Stimulated activated CD4-positive, alpha-beta T cell treated with anti-CD3 and anti-CD28 coated beads, Interleukin-4, amount 100 ng/mL, for 4 hours (primary cell): ENCODE data around the gene HDLBP.
A peak's percentile ranks its signal among the peaks of the same experiment; 100 is the strongest.

ENCODE experiments used
- DNase-seq, 2 experiments: peaks; one replicate each; pipeline ENCODE4 v3.0.0-alpha.2; 2020

HDLBP gene

GRCh38 chr2:241315093-241315878 is at the start of gene HDLBP:
Gene HDLBP (minus strand): TSS chr2:241315672. CDS start chr2:241266869, 48,803 bp downstream.
- DNase-seq: peak; percentile 100

GRCh38 chr2:241364781-241365180 is 49.3 kb upstream of the HDLBP start:
- DNase-seq: no peak

DNA sequence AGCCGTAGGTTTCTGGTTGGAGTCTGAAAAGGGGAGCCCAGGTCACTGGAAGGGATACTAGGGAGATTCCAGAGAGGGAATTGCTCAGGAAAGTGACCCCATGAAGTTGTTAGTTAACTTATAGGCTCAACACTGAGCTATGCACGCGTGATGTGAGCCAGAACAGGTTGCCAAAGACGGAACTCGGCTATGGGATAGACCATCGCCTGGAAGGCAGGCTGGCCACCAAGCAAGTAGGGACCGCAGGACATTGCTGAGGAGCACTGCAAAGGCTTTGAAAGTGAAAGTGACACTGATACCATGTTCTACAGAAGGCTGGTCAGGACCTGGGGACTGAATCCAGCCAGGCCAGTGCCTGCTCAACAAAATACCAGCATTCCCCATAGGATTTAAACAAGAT is 48.0 kb upstream of the HDLBP start:
- no peak for DNase-seq

- DNase-seq: no peak
Measured at GRCh38 chr2:241359481-241360045, 44.1 kb upstream of the HDLBP start.

DNA sequence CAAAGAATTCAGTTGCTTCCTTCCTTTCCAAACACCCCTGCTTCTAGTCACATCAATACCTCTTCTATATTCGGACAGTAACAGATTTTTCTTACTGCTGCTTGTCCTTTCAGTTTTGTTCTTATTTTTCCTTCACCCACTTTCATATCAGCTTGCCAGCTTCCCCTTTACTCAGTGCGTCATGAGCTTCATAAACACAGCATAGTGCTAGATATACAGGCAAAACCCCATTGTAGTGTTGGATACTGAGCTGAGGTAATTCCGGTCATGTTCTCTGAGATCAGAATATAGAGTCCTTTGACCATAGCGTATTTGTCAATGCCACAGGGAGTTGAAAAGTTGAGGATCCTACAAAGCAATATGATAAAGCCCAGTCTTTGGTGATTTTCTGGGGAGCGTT is 43.0 kb upstream of the HDLBP start:
- no peak for DNase-seq

GRCh38 chr2:241357531-241357930 is 42.1 kb upstream of the HDLBP start:
- no peak for DNase-seq

- no peak for DNase-seq
Measured at GRCh38 chr2:241356871-241357260, 41.4 kb upstream of the HDLBP start.

DNA sequence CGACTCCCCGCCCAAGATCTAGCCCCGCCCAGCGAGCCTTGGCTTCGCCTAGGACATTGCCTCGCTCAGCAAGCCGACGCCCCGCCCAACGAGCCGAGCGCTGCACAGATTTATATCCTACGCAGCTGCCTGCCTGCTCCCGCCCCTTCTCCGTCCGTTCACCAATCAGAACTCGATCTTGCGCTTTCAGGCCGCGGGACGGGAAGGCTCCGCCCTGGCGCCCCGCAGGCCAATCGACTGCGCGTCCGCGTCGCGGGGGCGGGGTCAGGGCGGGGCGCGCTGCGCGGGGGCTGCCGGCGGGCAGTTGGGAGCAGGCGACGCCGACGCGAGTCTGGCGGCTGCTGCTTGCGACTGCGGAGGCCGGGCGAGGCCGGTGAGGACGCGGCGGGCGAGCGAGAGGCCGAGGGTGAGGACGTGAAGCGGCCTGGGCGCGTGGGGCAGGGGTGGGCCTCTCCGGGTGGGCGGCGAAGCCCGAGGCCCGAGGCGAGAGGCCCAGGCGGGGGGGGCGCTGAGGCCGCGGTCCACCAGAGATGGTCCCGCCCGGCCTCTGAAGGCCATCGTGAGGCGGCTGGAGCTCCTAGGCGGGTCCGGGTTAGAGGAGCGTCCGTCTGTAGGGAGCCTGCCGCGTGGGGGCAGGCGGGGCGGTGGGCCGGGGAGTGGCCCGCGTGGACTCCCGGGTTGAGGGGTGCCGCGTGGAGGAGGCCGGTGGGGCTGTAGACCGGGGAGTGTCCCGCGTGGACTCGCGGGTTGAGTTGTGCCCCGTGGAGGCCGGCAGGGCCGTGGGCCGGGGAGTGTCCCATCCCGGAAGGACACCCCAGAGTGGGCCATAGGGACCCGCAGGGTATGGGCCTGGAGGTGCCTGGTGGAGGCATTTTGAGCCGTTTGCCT is 40.8 kb upstream of the HDLBP start, which contains the start of gene FARP2:
FARP2 (plus strand) TSS at position 303 of the 888 bp plus-strand sequence. CDS start 16,823 bp downstream, outside the sequence.
- peak; percentile 95 to 99 for DNase-seq

DNA sequence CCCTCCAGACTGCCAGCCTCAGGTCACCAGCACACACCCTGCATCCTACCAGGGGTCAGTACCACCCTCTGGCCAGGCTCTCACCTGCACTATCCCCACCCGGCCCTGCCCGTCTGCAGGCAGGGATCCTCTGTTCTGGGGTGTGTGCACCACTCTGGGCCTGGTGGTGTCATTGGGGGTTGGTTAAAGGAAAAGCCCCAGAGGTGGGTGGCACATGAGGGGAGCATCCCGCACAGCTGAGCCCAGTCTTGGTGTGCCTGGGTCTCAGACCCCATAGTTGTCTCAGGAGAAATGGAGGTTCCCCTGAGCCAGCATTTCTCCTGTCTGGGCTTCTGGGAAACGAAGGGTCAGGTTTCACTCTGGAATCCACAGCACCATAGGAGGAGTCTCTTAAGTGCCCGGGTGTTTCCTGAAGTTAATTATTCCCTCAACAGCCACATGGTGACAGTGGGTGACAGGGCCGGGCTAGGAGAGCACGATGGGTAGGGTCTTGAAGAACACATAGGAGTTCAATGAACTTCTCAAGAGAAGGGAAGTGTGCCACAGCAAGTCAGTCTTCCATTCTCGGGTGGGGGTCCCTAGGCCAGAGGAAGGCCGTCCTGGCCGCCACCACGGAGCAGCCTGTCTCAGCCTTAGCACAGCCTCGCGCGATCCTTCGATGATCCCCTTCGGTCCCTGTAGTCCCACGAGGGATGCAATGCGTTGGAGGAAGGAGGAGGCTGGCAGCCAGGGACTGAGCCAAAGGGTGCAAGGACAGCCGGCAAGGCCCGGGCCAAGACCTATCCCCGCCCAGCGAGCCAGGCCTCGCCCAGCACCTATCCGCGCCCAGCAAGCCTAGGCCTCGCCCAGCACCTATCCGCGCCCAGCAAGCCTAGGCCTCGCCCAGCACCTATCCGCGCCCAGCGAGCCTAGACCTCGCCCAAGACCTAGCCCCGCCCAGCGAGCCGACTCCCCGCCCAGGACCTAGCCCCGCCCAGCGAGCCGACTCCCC is 39.5 kb upstream of the HDLBP start:
- DNase-seq: peak; percentile 65 to 70

GRCh38 chr2:241352227-241352626 is 36.8 kb upstream of the HDLBP start:
- DNase-seq: no peak

DNA sequence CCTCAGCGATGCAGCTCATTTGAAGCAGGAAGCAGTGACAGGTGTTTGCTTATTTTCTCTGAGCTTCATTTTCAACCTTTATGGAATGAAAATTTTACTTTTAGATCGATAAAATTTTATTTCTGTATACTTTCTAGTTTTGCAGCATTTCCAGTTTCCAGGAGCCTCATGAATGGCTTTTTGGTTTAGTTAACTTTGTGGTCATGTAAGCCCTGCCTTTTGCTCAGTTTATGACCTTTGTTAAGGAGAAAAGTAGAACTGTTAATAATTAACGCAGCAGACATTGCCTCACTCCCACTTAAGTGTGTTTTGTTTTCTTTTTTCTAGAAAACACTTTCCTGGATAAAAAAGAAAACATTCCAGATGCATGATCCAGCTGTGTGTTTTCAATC is 36.2 kb upstream of the HDLBP start:
- no peak for DNase-seq

DNA sequence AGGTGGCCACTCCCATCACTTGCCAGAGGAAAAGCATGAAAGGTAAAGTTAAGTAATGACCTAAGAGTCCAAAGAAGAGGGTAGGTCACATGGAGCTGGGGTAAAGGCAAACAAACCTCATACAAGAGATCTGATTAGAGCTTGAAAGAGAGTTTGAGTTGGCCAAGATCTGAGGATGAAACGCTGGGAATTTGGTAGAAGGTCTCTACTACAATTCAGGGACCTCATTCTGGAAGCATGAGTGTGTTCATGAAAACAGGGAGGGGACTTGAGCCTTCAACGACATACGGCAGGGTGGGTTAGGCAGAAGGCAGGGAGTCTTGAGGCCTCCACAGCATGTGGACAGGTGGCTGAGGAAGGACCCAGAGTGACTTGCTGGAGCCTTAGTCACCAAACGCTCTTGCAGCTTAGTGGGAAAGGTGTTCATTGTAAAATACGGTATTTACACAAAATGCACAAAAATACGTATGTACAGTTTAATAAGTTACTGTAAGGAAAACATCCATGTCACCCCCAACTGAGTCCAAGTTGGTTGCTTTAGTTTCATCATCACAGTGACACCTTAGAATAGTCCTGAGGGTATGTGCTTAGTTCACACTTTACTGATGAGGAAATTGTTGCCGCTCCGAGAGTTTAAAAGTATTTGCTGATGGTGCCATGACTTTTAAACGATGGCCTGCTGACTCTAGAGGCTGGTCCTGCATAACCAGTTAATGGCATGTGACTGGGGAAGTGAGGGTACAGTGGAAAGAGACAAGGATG is 35.6 kb upstream of the HDLBP start:
- no peak for DNase-seq

DNA sequence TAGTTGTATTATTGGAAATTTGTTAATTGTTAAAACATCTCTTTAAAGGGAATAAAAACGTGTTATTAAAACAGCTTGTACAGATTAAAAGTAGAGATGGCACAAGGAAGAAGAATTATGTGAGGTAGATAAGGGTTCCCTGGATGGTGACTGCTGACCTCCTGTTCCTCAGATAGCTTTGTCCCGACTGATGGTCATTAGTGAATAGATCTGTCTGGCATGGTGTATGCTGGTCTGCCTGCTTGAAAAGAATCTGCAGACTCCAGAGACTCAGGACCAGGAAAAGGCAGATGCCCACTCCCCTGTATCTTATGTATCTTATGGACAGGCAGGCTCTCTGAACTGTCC is 35.0 kb upstream of the HDLBP start:
- no peak for DNase-seq

GRCh38 chr2:241349941-241350340 is 34.5 kb upstream of the HDLBP start:
- DNase-seq: no peak

GRCh38 chr2:241344925-241345651 is 29.6 kb upstream of the HDLBP start:
- no peak for DNase-seq

GRCh38 chr2:241340631-241341163 is 25.2 kb upstream of the HDLBP start:
- DNase-seq: no peak

- no peak for DNase-seq
Measured at GRCh38 chr2:241339839-241340630, 24.6 kb upstream of the HDLBP start.

- DNase-seq: no peak
Measured at GRCh38 chr2:241334813-241335212, 19.3 kb upstream of the HDLBP start.

- DNase-seq: no peak
Measured at GRCh38 chr2:241330616-241330981, 15.1 kb upstream of the HDLBP start.
